HG03039 (cell line): Measurements from ENCODE around the gene ABCB6.
"Not testable (repeated sequence)": the region's sequence is repeated elsewhere in the genome, so short reads cannot be mapped to it uniquely, and the experiment has no call there.

Experiments
- ATAC-seq: cut with Tn5 transposase; IDR thresholded peaks from one replicate; pipeline ENCODE4 v1.9.1; 2021; ENCODE audit warnings: mild to moderate bottlenecking, moderate library complexity; ENCODE audit not compliant: unreplicated experiment

The ABCB6 gene

GRCh38 chr2:219218732-219219701 lies at the start of gene ABCB6:
Gene ABCB6 (minus strand): TSS chr2:219218958. CDS start chr2:219218673, 285 bp downstream.
- ATAC-seq, result peak; percentile 65

GRCh38 chr2:219268294-219268693 lies 49.5 kb upstream of the ABCB6 start:
- no peak for ATAC-seq

- ATAC-seq, result no peak
Measured at GRCh38 chr2:219266886-219267285, 48.1 kb upstream of the ABCB6 start.

- no peak for ATAC-seq
Measured at GRCh38 chr2:219266232-219266631, 47.5 kb upstream of the ABCB6 start.

GRCh38 chr2:219261024-219261855 lies 42.5 kb upstream of the ABCB6 start:
- ATAC-seq, result no peak

GRCh38 chr2:219258942-219259341 lies 40.2 kb upstream of the ABCB6 start:
- ATAC-seq, result not testable (repeated sequence)

- ATAC-seq, result peak; percentile 14
Measured at GRCh38 chr2:219254590-219255201, 35.9 kb upstream of the ABCB6 start.

- peak; percentile 58 for ATAC-seq
Measured at GRCh38 chr2:219253753-219254589, 35.2 kb upstream of the ABCB6 start, which contains the start of gene TUBA4A. Gene TUBA4A (minus strand): TSS chr2:219253918. CDS start chr2:219253858, 60 bp downstream.

GRCh38 chr2:219252900-219253752 lies 34.4 kb upstream of the ABCB6 start, which contains the start of gene TUBA4B:
Gene TUBA4B (plus strand): TSS chr2:219253243. CDS start chr2:219253408, 165 bp downstream.
- ATAC-seq, result no peak

GRCh38 chr2:219252570-219252899 lies 33.8 kb upstream of the ABCB6 start:
- ATAC-seq, result no peak

GRCh38 chr2:219252084-219252483 lies 33.3 kb upstream of the ABCB6 start:
- ATAC-seq, result no peak

GRCh38 chr2:219251656-219252055 lies 32.9 kb upstream of the ABCB6 start:
- ATAC-seq, result no peak

GRCh38 chr2:219250049-219250781 lies 31.5 kb upstream of the ABCB6 start:
- no peak for ATAC-seq

GRCh38 chr2:219249203-219249980 lies 30.6 kb upstream of the ABCB6 start:
- ATAC-seq, result no peak

GRCh38 chr2:219248845-219249202 lies 30.1 kb upstream of the ABCB6 start:
- ATAC-seq, result no peak

- ATAC-seq, result no peak
Measured at GRCh38 chr2:219247678-219248642, 29.2 kb upstream of the ABCB6 start.

- ATAC-seq, result no peak
Measured at GRCh38 chr2:219246559-219246958, 27.8 kb upstream of the ABCB6 start.
